ENCODE results near the gene DIP2B. TPM values are rescaled to one million over a fixed set of nuclear protein-coding genes. Genes with fewer than 3 reads are reported as not detected.

The DIP2B gene
- polyA plus RNA-seq, 2 donors, result 7.2 to 10.0 TPM

DNA sequence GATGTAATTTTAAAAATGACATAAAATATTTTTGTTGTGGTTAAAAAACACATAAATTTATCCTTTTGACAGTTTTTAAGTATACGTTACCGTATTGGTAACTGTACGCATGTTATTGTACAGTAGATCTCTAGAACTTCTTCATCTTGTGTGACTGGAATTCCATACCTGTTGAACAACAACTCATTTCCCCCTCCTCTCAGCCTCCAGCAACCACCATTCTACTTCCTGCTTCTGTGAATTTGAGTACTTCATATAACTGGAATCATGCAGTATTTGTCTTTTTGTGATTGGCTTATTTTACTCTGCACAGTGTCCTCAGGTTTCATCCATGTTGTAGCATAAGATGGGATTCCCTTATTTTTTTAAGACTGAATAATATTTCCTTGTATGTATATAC lies 145.5 kb downstream of the DIP2B start:
- H3K27ac ChIP-seq (ENCODE audit: low read depth in 2 of 2, low read length in 1 of 2), result no peak overlapping the region
- WGBS, 2 donors, result 90 to 92% methylated on average over 3 of the region's 3 CpGs
- H3K9me3 ChIP-seq (ENCODE audit: control insufficient read depth in 2 of 2, insufficient read depth in 1 of 2, low read depth in 1 of 2, low read length in 1 of 2), result no peaks in the 10 kb centered on the region
- H3K4me1 ChIP-seq (ENCODE audit: control insufficient read depth in 2 of 2, insufficient read depth in 2 of 2, low read length in 1 of 2), result no peaks in the 10 kb centered on the region
- no peak overlapping the region for H3K4me3 ChIP-seq (ENCODE audit: low read depth in 1 of 2, low read length in 2 of 2)
- no peaks in the 10 kb centered on the region for H3K27me3 ChIP-seq (ENCODE audit: control insufficient read depth in 1 of 2, insufficient read depth in 2 of 2, low read length in 2 of 2)
- no peaks in the 10 kb centered on the region for H3K36me3 ChIP-seq (ENCODE audit: control insufficient read depth in 2 of 2, insufficient read depth in 2 of 2, low read length in 1 of 2)

DNA sequence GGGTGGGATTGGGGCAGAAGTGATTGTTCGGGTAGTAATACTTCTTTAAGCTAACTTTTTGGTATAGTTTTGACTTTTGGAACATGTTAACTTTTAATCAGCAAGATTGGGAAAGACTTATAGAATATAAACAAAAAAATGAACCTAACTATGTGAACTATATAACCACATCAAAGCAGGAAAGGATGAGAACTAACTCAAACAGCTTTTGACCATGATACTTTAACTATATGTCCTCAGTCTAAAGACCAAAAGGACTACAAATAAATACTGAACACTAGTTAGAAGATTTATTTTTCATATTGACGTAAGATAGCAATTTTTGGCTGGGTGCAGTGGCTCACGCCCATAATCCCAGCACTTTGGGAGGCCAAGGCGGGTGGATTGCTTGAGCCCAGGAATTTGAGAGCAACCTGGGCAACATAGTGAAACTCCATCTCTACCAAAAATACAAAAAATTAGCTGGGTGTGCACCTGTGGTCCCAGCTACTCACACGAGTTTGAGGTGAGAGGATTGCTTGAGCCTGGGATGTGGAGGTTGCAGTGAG lies 150.7 kb downstream of the DIP2B start:
- Histone ChIP-seq H3K4me1 (ENCODE audit: control insufficient read depth in 2 of 2, insufficient read depth in 2 of 2, low read length in 1 of 2) (no peaks in the 10 kb centered on the region), H3K4me3 (ENCODE audit: low read depth in 1 of 2, low read length in 2 of 2) (no peak overlapping the region), H3K36me3 (ENCODE audit: control insufficient read depth in 2 of 2, insufficient read depth in 2 of 2, low read length in 1 of 2) (no peaks in the 10 kb centered on the region), H3K9me3 (ENCODE audit: control insufficient read depth in 2 of 2, insufficient read depth in 1 of 2, low read depth in 1 of 2, low read length in 1 of 2) (no peaks in the 10 kb centered on the region), H3K27me3 (ENCODE audit: control insufficient read depth in 1 of 2, insufficient read depth in 2 of 2, low read length in 2 of 2) (no peaks in the 10 kb centered on the region), H3K27ac (ENCODE audit: low read depth in 2 of 2, low read length in 1 of 2) (no peak overlapping the region)
- WGBS, 2 donors, result 82 to 84% methylated on average over 5 of the region's 5 CpGs

DNA sequence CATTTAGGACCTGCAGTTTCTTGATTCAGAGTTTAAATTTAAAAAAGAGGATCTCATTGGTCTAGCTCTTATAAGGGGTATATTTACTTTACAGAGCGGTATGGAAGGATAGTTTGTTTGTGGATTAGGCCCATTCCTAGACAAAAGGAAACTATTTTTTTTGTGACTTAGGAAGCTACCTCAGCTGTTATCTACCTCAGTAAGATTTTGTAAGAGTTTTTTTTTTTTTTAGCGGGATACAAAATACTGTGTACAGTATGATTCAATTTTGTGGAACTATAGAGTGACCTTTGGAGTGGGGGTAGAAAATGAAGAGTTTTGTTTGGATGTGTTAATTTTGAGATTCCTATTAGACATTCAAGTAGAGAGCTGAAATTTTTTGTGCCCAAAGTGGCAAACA lies 154.5 kb downstream of the DIP2B start:
- 77 to 86% methylated on average over 2 of the region's 2 CpGs for WGBS, 2 donors
- no peak overlapping the region for H3K27ac ChIP-seq (ENCODE audit: low read depth in 2 of 2, low read length in 1 of 2)
- no peaks in the 10 kb centered on the region for H3K4me1 ChIP-seq (ENCODE audit: control insufficient read depth in 2 of 2, insufficient read depth in 2 of 2, low read length in 1 of 2)
- no peaks in the 10 kb centered on the region for H3K9me3 ChIP-seq (ENCODE audit: control insufficient read depth in 2 of 2, insufficient read depth in 1 of 2, low read depth in 1 of 2, low read length in 1 of 2)
- no peaks in the 10 kb centered on the region for H3K36me3 ChIP-seq (ENCODE audit: control insufficient read depth in 2 of 2, insufficient read depth in 2 of 2, low read length in 1 of 2)
- no peak overlapping the region for H3K4me3 ChIP-seq (ENCODE audit: low read depth in 1 of 2, low read length in 2 of 2)
- no peaks in the 10 kb centered on the region for H3K27me3 ChIP-seq (ENCODE audit: control insufficient read depth in 1 of 2, insufficient read depth in 2 of 2, low read length in 2 of 2)

DNA sequence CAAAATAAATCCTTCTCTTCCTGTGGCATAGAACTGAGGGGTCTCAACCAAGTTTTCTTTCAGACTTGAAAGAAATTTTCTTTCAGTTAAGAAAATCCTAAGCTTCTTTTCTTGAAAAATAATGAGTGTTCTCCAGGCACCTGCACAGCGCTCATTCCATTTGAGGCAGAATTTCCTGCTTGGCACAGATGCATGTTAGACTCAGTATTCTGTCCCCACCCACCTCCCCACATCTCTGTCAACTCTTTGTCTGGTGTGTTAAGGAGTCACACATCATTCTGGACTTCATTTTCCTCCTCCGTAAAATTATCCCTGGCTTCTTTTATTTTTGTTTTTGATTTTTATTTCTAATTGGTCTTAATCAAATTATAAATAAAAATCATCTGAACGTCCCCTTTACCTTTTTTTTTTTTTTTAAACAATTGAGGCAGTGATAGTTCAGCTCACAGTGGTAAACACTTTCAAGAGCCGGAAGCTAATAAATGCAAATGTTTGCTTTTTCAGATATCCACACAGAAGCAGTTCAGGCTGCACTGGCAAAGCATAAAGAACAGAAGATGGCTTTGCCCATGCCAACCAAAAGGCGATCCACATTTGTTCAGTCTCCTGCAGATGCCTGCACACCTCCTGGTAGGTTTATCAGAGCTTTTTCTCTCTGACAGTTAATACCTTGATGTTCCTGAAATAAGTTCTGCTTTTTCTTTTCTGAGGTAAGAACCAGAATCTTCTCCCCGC lies 155.1 kb downstream of the DIP2B start:
- WGBS, 2 donors, result 80 to 86% methylated on average over 6 of the region's 6 CpGs
- no peak overlapping the region for H3K27ac ChIP-seq (ENCODE audit: low read depth in 2 of 2, low read length in 1 of 2)
- H3K36me3 ChIP-seq (ENCODE audit: control insufficient read depth in 2 of 2, insufficient read depth in 2 of 2, low read length in 1 of 2), result no peaks in the 10 kb centered on the region
- H3K4me3 ChIP-seq (ENCODE audit: low read depth in 1 of 2, low read length in 2 of 2), result no peak overlapping the region
- H3K9me3 ChIP-seq (ENCODE audit: control insufficient read depth in 2 of 2, insufficient read depth in 1 of 2, low read depth in 1 of 2, low read length in 1 of 2), result no peaks in the 10 kb centered on the region
- no peaks in the 10 kb centered on the region for H3K27me3 ChIP-seq (ENCODE audit: control insufficient read depth in 1 of 2, insufficient read depth in 2 of 2, low read length in 2 of 2)
- H3K4me1 ChIP-seq (ENCODE audit: control insufficient read depth in 2 of 2, insufficient read depth in 2 of 2, low read length in 1 of 2), result no peaks in the 10 kb centered on the region

DNA sequence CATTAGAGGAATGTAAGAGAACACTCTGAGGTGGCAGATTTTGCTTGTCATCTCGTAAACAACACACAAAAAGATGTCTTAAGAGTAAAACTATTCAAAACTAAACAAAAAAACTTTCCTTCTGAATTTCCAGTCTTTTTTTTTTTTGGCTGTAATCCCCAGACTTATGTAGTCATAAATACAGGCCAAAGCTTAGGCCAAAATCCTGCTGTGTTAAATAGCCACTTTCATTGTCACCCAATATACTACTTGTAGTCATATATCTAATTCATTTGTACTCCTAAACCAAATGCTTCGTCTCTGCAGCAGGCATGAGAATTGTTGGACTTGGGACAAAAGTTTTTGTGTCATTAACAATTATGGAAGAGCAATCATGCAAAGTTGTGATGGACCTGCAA lies 155.6 kb downstream of the DIP2B start:
- WGBS, 2 donors, result 71 to 75% methylated on average over 2 of the region's 2 CpGs
- Histone ChIP-seq H3K9me3 (ENCODE audit: control insufficient read depth in 2 of 2, insufficient read depth in 1 of 2, low read depth in 1 of 2, low read length in 1 of 2) (no peaks in the 10 kb centered on the region), H3K36me3 (ENCODE audit: control insufficient read depth in 2 of 2, insufficient read depth in 2 of 2, low read length in 1 of 2) (no peaks in the 10 kb centered on the region), H3K4me3 (ENCODE audit: low read depth in 1 of 2, low read length in 2 of 2) (no peak overlapping the region), H3K27ac (ENCODE audit: low read depth in 2 of 2, low read length in 1 of 2) (no peak overlapping the region), H3K4me1 (ENCODE audit: control insufficient read depth in 2 of 2, insufficient read depth in 2 of 2, low read length in 1 of 2) (no peaks in the 10 kb centered on the region), H3K27me3 (ENCODE audit: control insufficient read depth in 1 of 2, insufficient read depth in 2 of 2, low read length in 2 of 2) (no peaks in the 10 kb centered on the region)

DNA sequence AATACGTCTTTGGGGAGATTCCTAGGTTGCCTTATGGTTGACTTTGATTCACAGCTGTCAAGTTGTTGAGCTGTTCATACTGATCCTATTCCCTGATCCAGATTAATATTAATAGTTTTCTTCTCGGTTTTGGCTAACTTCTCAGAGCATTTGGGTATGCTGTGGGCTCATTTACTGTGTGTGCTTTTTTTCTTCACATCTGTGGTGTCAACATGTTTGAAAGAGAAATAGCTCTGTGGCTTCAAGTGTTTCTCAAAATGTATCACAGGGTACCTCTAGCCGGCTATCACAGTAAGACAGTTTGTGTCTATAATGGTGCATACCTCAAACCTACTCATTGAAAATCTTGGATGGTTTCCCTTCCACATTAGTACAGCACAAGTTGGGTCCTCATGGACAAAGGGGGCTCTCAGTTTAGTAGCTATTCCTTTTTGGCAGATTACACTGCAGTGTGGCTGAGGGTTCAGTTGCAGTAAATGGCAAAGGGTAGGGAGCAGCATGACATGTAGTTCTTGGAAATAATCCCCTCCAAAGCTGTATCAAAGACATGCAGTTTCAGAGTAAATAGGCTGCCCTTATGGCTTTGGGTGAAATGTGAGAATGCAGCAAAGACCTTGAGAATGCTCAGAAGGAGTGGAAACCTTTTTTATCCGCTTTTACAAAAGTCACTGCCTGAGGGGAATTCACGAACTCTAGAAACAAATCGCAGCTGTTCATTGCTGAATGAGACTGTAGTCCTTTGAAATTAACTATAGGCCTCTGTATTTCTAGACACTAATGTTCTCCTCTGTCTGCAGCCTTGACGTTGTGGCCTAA lies 156.7 kb downstream of the DIP2B start:
- 59 to 60% methylated on average over 7 of the region's 7 CpGs for WGBS, 2 donors
- Histone ChIP-seq H3K4me1 (ENCODE audit: control insufficient read depth in 2 of 2, insufficient read depth in 2 of 2, low read length in 1 of 2) (no peaks in the 10 kb centered on the region), H3K27ac (ENCODE audit: low read depth in 2 of 2, low read length in 1 of 2) (no peak overlapping the region), H3K27me3 (ENCODE audit: control insufficient read depth in 1 of 2, insufficient read depth in 2 of 2, low read length in 2 of 2) (no peaks in the 10 kb centered on the region), H3K36me3 (ENCODE audit: control insufficient read depth in 2 of 2, insufficient read depth in 2 of 2, low read length in 1 of 2) (no peaks in the 10 kb centered on the region), H3K9me3 (ENCODE audit: control insufficient read depth in 2 of 2, insufficient read depth in 1 of 2, low read depth in 1 of 2, low read length in 1 of 2) (no peaks in the 10 kb centered on the region), H3K4me3 (ENCODE audit: low read depth in 1 of 2, low read length in 2 of 2) (no peak overlapping the region)

DNA sequence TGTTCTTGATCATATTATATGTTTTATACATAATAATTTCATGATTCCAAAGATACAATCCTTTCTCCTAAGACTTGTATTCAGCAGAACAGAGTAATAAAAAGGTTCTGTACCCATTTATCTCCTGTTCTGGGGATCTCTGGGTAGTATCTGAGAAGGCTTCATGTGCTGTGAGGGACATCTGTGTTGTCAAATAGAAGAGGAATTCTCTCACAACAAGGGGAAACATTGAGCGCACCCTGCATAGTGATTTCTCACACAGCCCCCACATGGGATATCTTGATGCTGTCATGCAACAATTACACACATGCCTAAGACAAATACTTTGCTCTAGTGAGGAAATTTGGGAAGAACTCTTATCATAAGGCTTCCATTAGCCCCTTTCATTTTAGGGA lies 157.3 kb downstream of the DIP2B start:
- no peak overlapping the region for H3K4me3 ChIP-seq (ENCODE audit: low read depth in 1 of 2, low read length in 2 of 2)

DNA sequence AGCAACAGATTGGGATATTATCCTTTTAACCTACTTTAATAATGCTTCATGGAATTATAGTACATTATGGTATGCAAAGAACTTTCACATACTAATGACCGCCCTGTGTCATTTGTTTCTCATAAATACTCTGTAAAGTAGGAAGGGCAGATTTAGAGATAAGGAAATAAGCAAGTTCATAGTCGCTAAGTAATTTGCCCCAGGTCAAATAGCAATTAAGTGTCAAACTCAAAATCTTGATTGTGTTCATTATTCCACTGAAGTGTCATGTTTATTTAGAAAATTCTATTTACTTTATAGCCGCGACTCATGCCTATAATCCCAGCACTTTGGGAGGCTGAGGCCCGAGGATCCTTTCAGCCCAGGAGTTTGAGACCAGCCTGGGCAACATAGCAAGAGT lies 160.4 kb downstream of the DIP2B start:
- 73 to 76% methylated on average over 5 of the region's 5 CpGs for WGBS, 2 donors
- Histone ChIP-seq H3K4me3 (ENCODE audit: low read depth in 1 of 2, low read length in 2 of 2) (no peak overlapping the region), H3K27ac (ENCODE audit: low read depth in 2 of 2, low read length in 1 of 2) (no peak overlapping the region), H3K9me3 (ENCODE audit: control insufficient read depth in 2 of 2, insufficient read depth in 1 of 2, low read depth in 1 of 2, low read length in 1 of 2) (no peaks in the 10 kb centered on the region), H3K36me3 (ENCODE audit: control insufficient read depth in 2 of 2, insufficient read depth in 2 of 2, low read length in 1 of 2) (peaks cover 0 to 3% of the 10 kb centered on the region in 2 donors), H3K27me3 (ENCODE audit: control insufficient read depth in 1 of 2, insufficient read depth in 2 of 2, low read length in 2 of 2) (no peaks in the 10 kb centered on the region), H3K4me1 (ENCODE audit: control insufficient read depth in 2 of 2, insufficient read depth in 2 of 2, low read length in 1 of 2) (no peaks in the 10 kb centered on the region)

More for the DNA sequence above, 157.3 kb downstream of the DIP2B start:
- Histone ChIP-seq H3K9me3 (ENCODE audit: control insufficient read depth in 2 of 2, insufficient read depth in 1 of 2, low read depth in 1 of 2, low read length in 1 of 2) (no peaks in the 10 kb centered on the region), H3K27ac (ENCODE audit: low read depth in 2 of 2, low read length in 1 of 2) (no peak overlapping the region), H3K4me1 (ENCODE audit: control insufficient read depth in 2 of 2, insufficient read depth in 2 of 2, low read length in 1 of 2) (no peaks in the 10 kb centered on the region), H3K27me3 (ENCODE audit: control insufficient read depth in 1 of 2, insufficient read depth in 2 of 2, low read length in 2 of 2) (no peaks in the 10 kb centered on the region), H3K36me3 (ENCODE audit: control insufficient read depth in 2 of 2, insufficient read depth in 2 of 2, low read length in 1 of 2) (no peaks in the 10 kb centered on the region)
- WGBS, 2 donors, result 95 to 97% methylated on average over 1 of the region's 1 CpG

DNA sequence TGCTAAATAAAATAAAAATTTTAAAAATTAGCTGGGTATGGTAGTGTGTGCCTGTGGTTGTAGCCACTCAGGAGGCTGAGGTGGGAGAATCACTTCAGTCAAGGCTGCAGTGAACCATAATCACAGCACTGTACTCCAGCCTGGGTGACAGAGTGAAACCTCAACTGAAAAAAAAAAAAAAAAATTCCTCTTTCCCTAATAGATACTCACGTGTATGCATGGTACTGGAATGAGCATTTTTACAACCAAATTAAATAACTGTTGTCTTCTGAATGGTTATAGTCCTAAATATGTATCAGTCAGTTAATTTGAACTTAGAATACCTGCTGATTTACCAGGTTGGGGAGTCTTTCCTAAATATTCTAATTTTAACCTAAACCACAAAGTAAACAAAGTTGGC lies 160.8 kb downstream of the DIP2B start:
- Histone ChIP-seq H3K4me3 (ENCODE audit: low read depth in 1 of 2, low read length in 2 of 2) (no peak overlapping the region), H3K27ac (ENCODE audit: low read depth in 2 of 2, low read length in 1 of 2) (no peak overlapping the region), H3K9me3 (ENCODE audit: control insufficient read depth in 2 of 2, insufficient read depth in 1 of 2, low read depth in 1 of 2, low read length in 1 of 2) (no peaks in the 10 kb centered on the region), H3K4me1 (ENCODE audit: control insufficient read depth in 2 of 2, insufficient read depth in 2 of 2, low read length in 1 of 2) (no peaks in the 10 kb centered on the region), H3K27me3 (ENCODE audit: control insufficient read depth in 1 of 2, insufficient read depth in 2 of 2, low read length in 2 of 2) (no peaks in the 10 kb centered on the region), H3K36me3 (ENCODE audit: control insufficient read depth in 2 of 2, insufficient read depth in 2 of 2, low read length in 1 of 2) (peaks cover 0 to 3% of the 10 kb centered on the region in 2 donors)
- 62 to 85% methylated on average over 1 of the region's 1 CpG for WGBS, 2 donors
